T-helper 2 cell treated with Interferon-gamma antibody and Interleukin-4, amounts not matched to agents 5 μg/mL and 100 μg/mL, for 36 hours (primary cell): Measurements from ENCODE around the gene CABP7.

Source experiments
- DNase-seq: peaks from one replicate; pipeline ENCODE4 v3.0.0; 2021; ENCODE audit warnings: low spot score
- H3K27ac Mint-ChIP-seq: one replicate; pipeline ENCODE4 v1.8.0; 2021; ENCODE audit warnings: mild to moderate bottlenecking, mixed read lengths
- H3K27me3 Mint-ChIP-seq: one replicate; pipeline ENCODE4 v1.8.0; 2021; ENCODE audit warnings: low read depth, mixed read lengths
- H3K36me3 Mint-ChIP-seq: one replicate; pipeline ENCODE4 v1.8.0; 2021; ENCODE audit warnings: low read depth, mixed read lengths
- H3K4me1 Mint-ChIP-seq: one replicate; pipeline ENCODE4 v1.8.0; 2021; ENCODE audit warnings: low read depth, mixed read lengths
- H3K4me3 Mint-ChIP-seq: one replicate; pipeline ENCODE4 v1.8.0; 2022; ENCODE audit warnings: mild to moderate bottlenecking, moderate library complexity, mixed read lengths
- H3K9me3 Mint-ChIP-seq: one replicate; pipeline ENCODE4 v1.8.0; 2021; ENCODE audit warnings: mixed read lengths

Gene CABP7

GRCh38 chr22:29695129-29695926 lies 24.5 kb upstream of the CABP7 start:
- H3K4me3 Mint-ChIP-seq, result no peak overlapping the region
- no peak for DNase-seq
- H3K36me3 Mint-ChIP-seq, result peaks cover 2% of the 10 kb centered on the region
- H3K27ac Mint-ChIP-seq, result no peak overlapping the region
- H3K27me3 Mint-ChIP-seq, result no peaks in the 10 kb centered on the region
- no peaks in the 10 kb centered on the region for H3K4me1 Mint-ChIP-seq
- no peaks in the 10 kb centered on the region for H3K9me3 Mint-ChIP-seq

GRCh38 chr22:29697853-29698598 lies 21.8 kb upstream of the CABP7 start:
- Mint-ChIP-seq H3K9me3 (no peaks in the 10 kb centered on the region), H3K4me3 (no peak overlapping the region), H3K27ac (no peak overlapping the region), H3K36me3 (peaks cover 2% of the 10 kb centered on the region), H3K4me1 (peaks cover 9% of the 10 kb centered on the region), H3K27me3 (peaks cover 3% of the 10 kb centered on the region)
- DNase-seq, result no peak

GRCh38 chr22:29700206-29700899 lies 19.4 kb upstream of the CABP7 start:
- Mint-ChIP-seq H3K4me1 (peaks cover 9% of the 10 kb centered on the region), H3K27ac (no peak overlapping the region), H3K9me3 (no peaks in the 10 kb centered on the region)

GRCh38 chr22:29700900-29701154 lies 19.0 kb upstream of the CABP7 start:
- Mint-ChIP-seq H3K27me3 (peaks cover 5% of the 10 kb centered on the region), H3K9me3 (no peaks in the 10 kb centered on the region), H3K4me1 (peaks cover 9% of the 10 kb centered on the region), H3K27ac (peak overlapping the region; percentile 55), H3K36me3 (peaks cover 2% of the 10 kb centered on the region), H3K4me3 (no peak overlapping the region)
- no peak for DNase-seq

More at GRCh38 chr22:29700206-29700899, 19.4 kb upstream of the CABP7 start:
- peaks cover 5% of the 10 kb centered on the region for H3K27me3 Mint-ChIP-seq
- no peak overlapping the region for H3K4me3 Mint-ChIP-seq
- H3K36me3 Mint-ChIP-seq, result peaks cover 2% of the 10 kb centered on the region
- no peak for DNase-seq

GRCh38 chr22:29701155-29701999 lies 18.4 kb upstream of the CABP7 start:
- no peak overlapping the region for H3K4me3 Mint-ChIP-seq
- DNase-seq, result no peak
- peaks cover 9% of the 10 kb centered on the region for H3K4me1 Mint-ChIP-seq
- peaks cover 5% of the 10 kb centered on the region for H3K27me3 Mint-ChIP-seq
- no peaks in the 10 kb centered on the region for H3K9me3 Mint-ChIP-seq
- peak overlapping the region; percentile 55 for H3K27ac Mint-ChIP-seq
- peaks cover 1% of the 10 kb centered on the region for H3K36me3 Mint-ChIP-seq

- H3K4me1 Mint-ChIP-seq, result peaks cover 9% of the 10 kb centered on the region
- no peaks in the 10 kb centered on the region for H3K36me3 Mint-ChIP-seq
- H3K9me3 Mint-ChIP-seq, result no peaks in the 10 kb centered on the region
- DNase-seq, result no peak
- no peak overlapping the region for H3K27ac Mint-ChIP-seq
- H3K27me3 Mint-ChIP-seq, result peaks cover 5% of the 10 kb centered on the region
- no peak overlapping the region for H3K4me3 Mint-ChIP-seq
These were observed 17.5 kb upstream of the CABP7 start for GRCh38 chr22:29702000-29702930.

- peaks cover 7% of the 10 kb centered on the region for H3K27me3 Mint-ChIP-seq
- H3K27ac Mint-ChIP-seq, result no peak overlapping the region
- no peak overlapping the region for H3K4me3 Mint-ChIP-seq
- H3K36me3 Mint-ChIP-seq, result no peaks in the 10 kb centered on the region
- DNase-seq, result no peak
- peaks cover 9% of the 10 kb centered on the region for H3K4me1 Mint-ChIP-seq
- H3K9me3 Mint-ChIP-seq, result no peaks in the 10 kb centered on the region
These were observed 16.8 kb upstream of the CABP7 start for GRCh38 chr22:29702931-29703501.

- Mint-ChIP-seq H3K4me3 (no peak overlapping the region), H3K4me1 (peaks cover 9% of the 10 kb centered on the region), H3K9me3 (no peaks in the 10 kb centered on the region), H3K27me3 (peaks cover 7% of the 10 kb centered on the region), H3K27ac (no peak overlapping the region), H3K36me3 (no peaks in the 10 kb centered on the region)
- DNase-seq, result no peak
These were observed 16.1 kb upstream of the CABP7 start for GRCh38 chr22:29703569-29704195.

GRCh38 chr22:29704528-29705285 lies 15.1 kb upstream of the CABP7 start:
- Mint-ChIP-seq H3K36me3 (no peaks in the 10 kb centered on the region), H3K4me1 (peaks cover 9% of the 10 kb centered on the region), H3K9me3 (no peaks in the 10 kb centered on the region), H3K27me3 (peaks cover 7% of the 10 kb centered on the region), H3K27ac (no peak overlapping the region), H3K4me3 (no peak overlapping the region)
- no peak for DNase-seq

- no peak for DNase-seq
- Mint-ChIP-seq H3K4me1 (peaks cover 9% of the 10 kb centered on the region), H3K36me3 (no peaks in the 10 kb centered on the region), H3K27ac (no peak overlapping the region), H3K9me3 (no peaks in the 10 kb centered on the region), H3K4me3 (no peak overlapping the region), H3K27me3 (peaks cover 7% of the 10 kb centered on the region)
These were observed 14.2 kb upstream of the CABP7 start for GRCh38 chr22:29705651-29706050.

- H3K36me3 Mint-ChIP-seq, result no peaks in the 10 kb centered on the region
- peaks cover 2% of the 10 kb centered on the region for H3K4me1 Mint-ChIP-seq
- H3K4me3 Mint-ChIP-seq, result no peak overlapping the region
- H3K27me3 Mint-ChIP-seq, result peaks cover 7% of the 10 kb centered on the region
- DNase-seq, result no peak
- H3K9me3 Mint-ChIP-seq, result no peaks in the 10 kb centered on the region
- no peak overlapping the region for H3K27ac Mint-ChIP-seq
These were observed 13.3 kb upstream of the CABP7 start for GRCh38 chr22:29706486-29706885.

- H3K27me3 Mint-ChIP-seq, result peaks cover 6% of the 10 kb centered on the region
- H3K27ac Mint-ChIP-seq, result peak overlapping the region; percentile 15
- H3K36me3 Mint-ChIP-seq, result no peaks in the 10 kb centered on the region
- H3K9me3 Mint-ChIP-seq, result no peaks in the 10 kb centered on the region
- no peaks in the 10 kb centered on the region for H3K4me1 Mint-ChIP-seq
- DNase-seq, result no peak
- H3K4me3 Mint-ChIP-seq, result no peak overlapping the region
These were observed 12.8 kb upstream of the CABP7 start for GRCh38 chr22:29707010-29707409.
